COLO668 (cell line): ENCODE results near the gene OR7D2.
A peak's percentile ranks its signal among the peaks of the same experiment; 100 is the strongest.
"Not testable (repeated sequence)": the region's sequence is repeated elsewhere in the genome, so short reads cannot be mapped to it uniquely, and the experiment has no call there.

Experiments used
- DNase-seq: peaks from one replicate; lab custom pipeline; 2025; ENCODE audit not compliant: unreplicated experiment; lab: John Stamatoyannopoulos, UW

The OR7D2 gene

DNA sequence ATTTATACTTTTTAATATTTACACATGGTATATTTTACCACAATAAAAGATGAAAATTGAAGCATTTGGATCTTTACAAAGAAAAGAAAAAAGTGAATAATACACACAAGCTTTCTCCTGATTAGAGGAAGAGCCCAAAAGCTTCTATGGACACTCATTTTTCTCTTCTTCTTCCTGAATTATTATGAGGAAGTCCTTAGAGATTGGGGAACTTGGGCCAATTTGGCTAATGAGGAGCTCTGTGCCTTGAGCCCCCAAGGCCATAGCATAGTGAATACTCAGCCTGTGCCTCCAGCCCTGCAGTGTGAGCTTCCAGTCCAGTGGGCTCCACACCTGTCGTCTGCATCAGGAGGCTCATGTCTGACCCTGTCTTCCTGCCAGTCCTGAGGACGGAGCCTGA, 19.3 kb downstream of the OR7D2 start:
- DNase-seq = not testable (repeated sequence)

DNA sequence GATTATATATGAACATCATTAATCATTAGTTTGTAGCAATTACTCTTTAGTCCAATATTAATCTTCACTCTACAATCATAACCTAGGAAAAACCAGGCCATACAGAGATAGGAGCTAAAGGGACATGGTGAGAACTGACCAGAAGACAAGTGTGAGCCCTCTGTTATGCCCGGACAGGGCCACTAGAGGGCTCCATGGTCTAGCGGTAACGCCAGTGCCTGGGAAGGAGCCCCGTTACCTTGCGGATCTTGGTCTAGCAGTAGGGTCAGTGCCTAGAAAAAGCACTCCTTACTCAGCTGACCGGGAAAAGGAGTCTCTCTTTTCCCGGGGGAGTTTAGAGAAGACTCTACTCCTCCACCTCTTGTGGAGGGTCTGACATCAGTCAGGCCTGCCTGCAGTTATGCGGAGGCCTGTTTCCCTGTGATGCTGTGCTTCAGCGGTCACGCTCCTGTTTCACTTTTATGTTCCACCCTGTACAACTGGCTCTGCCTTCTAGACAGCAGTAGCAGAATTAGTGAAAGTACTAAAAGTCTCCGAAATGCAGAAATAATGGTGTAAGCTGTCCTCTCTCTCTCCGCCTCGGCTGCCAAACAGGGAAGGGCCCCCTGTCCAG, 26.8 kb downstream of the OR7D2 start:
- DNase-seq = peak; percentile 59

DNA sequence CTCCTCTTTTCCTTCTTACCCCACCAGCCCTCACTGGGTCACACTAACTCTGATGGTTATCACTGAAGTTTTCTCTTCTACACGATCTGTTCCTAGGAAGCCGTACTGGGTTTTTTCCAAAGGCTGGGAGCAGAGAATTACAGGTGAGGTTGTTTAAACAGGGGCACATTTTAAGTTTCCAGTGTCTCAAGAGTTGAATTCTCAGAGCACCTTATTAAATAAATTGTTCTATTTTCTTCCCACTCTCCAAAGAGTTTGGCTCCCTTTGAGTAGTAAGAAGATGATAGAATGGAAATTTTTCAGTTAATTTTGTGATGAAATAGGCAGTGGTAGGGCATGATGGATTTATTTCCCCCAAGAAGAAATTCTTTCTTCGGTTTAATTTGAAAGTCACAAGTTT, 40.7 kb downstream of the OR7D2 start, which contains the start of gene OR7D4:
Gene OR7D4 (minus strand): TSS at position 101 of the 400 bp plus-strand sequence. CDS start 4,752 bp downstream, outside the sequence.
- DNase-seq = no peak
